Kidney epithelial cell (primary cell): ENCODE measurements around the gene GUCA2A. TPM values are rescaled to one million over a fixed set of nuclear protein-coding genes. Genes with fewer than 3 reads are reported as not detected.

Experiments used
- DNase-seq: peaks from one replicate; pipeline ENCODE4 v3.0.0-alpha.2; 2010; ENCODE audit warnings: low read depth
- H3K27me3 ChIP-seq: 2 replicates; pipeline ENCODE4 v1.6.0; 2011; ENCODE audit warnings: low read length; ENCODE audit not compliant: control insufficient read depth, insufficient read depth
- H3K36me3 ChIP-seq: 2 replicates; pipeline ENCODE4 v1.5.1; 2011; ENCODE audit warnings: low read length; ENCODE audit not compliant: control insufficient read depth, insufficient read depth
- H3K4me3 ChIP-seq: 2 replicates; pipeline ENCODE4 v1.5.1; 2011; ENCODE audit warnings: low read depth, mild to moderate bottlenecking, control low read depth, low read length
- CTCF ChIP-seq: IDR thresholded peaks from 2 replicates; pipeline ENCODE4 v1.5.1; 2011; ENCODE audit warnings: mild to moderate bottlenecking, moderate library complexity, low read length, control low read depth, inconsistent platforms; ENCODE audit not compliant: insufficient read depth, poor library complexity, severe bottlenecking
- total RNA-seq: library from RNA; depleted of rRNA; stranded (reverse); fragments of >200 nt; gene quantifications from 2 replicates; pipeline ENCODE4 v1.2.3, GENCODE V29; 2015

Gene GUCA2A
- total RNA-seq, 1 donor from 2014 or later = not detected

- Histone ChIP-seq H3K36me3 (no peaks in the 10 kb centered on the region), H3K4me3 (no peak overlapping the region), H3K27me3 (no peaks in the 10 kb centered on the region)
- no peak for DNase-seq
- TF ChIP-seq CTCF = no peak
These were observed 6.5 kb upstream of the GUCA2A start for GRCh38 chr1:42170779-42171621.

- Histone ChIP-seq H3K27me3 (no peaks in the 10 kb centered on the region), H3K36me3 (no peaks in the 10 kb centered on the region), H3K4me3 (no peak overlapping the region)
- DNase-seq = no peak
- TF ChIP-seq CTCF = no peak
These were observed 4.2 kb upstream of the GUCA2A start for GRCh38 chr1:42168763-42169162.

GRCh38 chr1:42168391-42168670 lies 3.8 kb upstream of the GUCA2A start:
- Histone ChIP-seq H3K36me3 (no peaks in the 10 kb centered on the region), H3K4me3 (no peak overlapping the region), H3K27me3 (no peaks in the 10 kb centered on the region)
- no peak for DNase-seq
- no peak for TF ChIP-seq CTCF

- no peak for DNase-seq
- H3K4me3 ChIP-seq = no peak overlapping the region
- TF ChIP-seq CTCF = no peak
- H3K36me3 ChIP-seq = no peaks in the 10 kb centered on the region
- no peaks in the 10 kb centered on the region for H3K27me3 ChIP-seq
These were observed 3.3 kb upstream of the GUCA2A start for GRCh38 chr1:42167611-42168390.

GRCh38 chr1:42165511-42166210 lies 1.1 kb upstream of the GUCA2A start:
- no peaks in the 10 kb centered on the region for H3K36me3 ChIP-seq
- no peak overlapping the region for H3K4me3 ChIP-seq
- TF ChIP-seq CTCF = no peak
- H3K27me3 ChIP-seq = no peaks in the 10 kb centered on the region
- DNase-seq = peak; percentile 60
